ENCODE measurements around the gene MLKL.
"Not testable (repeated sequence)": the region's sequence is repeated elsewhere in the genome, so short reads cannot be mapped to it uniquely, and the experiment has no call there.

Gene MLKL

DNA sequence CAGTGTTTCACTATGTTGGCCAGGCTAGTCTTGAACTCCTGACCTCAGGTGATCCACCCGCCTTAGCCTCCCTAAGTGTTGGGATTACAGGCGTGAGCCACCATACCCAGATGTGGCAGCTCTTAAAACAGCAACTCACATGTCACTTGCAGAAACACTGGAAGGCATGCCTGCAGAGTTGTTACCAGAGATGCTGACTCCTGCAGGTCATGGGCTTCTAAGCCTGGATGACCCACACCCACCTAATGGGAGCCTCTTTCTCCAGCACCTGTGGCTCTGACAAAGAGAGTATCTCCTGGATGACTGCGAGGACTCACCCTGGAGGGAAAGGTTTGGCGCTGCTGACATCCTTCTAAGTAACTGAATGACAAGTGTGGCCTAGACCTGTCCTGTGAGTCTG lies 22.8 kb downstream of the MLKL start:
- no peak for DNase-seq (ENCODE audit: low read depth, low spot score)
- Histone ChIP-seq H3K9ac (ENCODE audit: insufficient read length, low read depth) (no peak overlapping the region), H3K9me3 (ENCODE audit: insufficient read depth, low read length) (no peaks in the 10 kb centered on the region), H3K36me3 (ENCODE audit: insufficient read depth, insufficient read length, low read length) (peaks cover 6% of the 10 kb centered on the region), H3K4me1 (ENCODE audit: insufficient read depth, insufficient read length) (peaks cover 2% of the 10 kb centered on the region), H3K4me3 (ENCODE audit: insufficient read length, low read depth) (no peak overlapping the region), H3K27me3 (ENCODE audit: insufficient read depth, insufficient read length) (no peaks in the 10 kb centered on the region)
- TF ChIP-seq SUZ12 (IDR thresholded peaks at IDR 0.05; ENCODE audit: extremely low read depth, insufficient read depth, insufficient read length) (no peak), YY1 (IDR thresholded peaks at IDR 0.05; ENCODE audit: insufficient read depth, insufficient read length) (no peak), ZNF274 (IDR thresholded peaks at IDR 0.05; ENCODE audit: low read depth, low read length) (no peak)

DNA sequence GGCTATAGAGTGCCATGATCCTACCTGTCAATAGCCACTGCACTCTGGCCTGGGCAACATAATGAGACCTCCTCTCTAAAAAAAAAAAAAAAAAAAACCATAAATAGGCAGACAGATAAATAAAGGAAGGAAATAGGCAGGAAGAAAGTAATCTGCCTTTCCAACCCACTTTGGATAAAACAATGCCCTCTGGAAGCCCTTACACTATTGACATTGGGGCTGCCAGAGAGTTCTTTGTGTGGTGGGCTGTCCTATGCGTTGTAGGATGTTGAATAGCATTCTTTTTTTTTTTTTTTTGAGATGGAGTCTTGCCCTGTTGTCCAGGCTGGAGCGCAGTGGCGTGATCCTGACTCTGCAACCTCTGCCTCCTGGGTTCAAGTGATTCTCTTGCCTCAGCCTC lies 26.8 kb downstream of the MLKL start:
- H3K36me3 ChIP-seq (ENCODE audit: insufficient read depth, insufficient read length, low read length) = peaks cover 11% of the 10 kb centered on the region
- TF ChIP-seq YY1 (IDR thresholded peaks at IDR 0.05; ENCODE audit: insufficient read depth, insufficient read length) (no peak), SUZ12 (IDR thresholded peaks at IDR 0.05; ENCODE audit: extremely low read depth, insufficient read depth, insufficient read length) (no peak), ZNF274 (IDR thresholded peaks at IDR 0.05; ENCODE audit: low read depth, low read length) (no peak)

GRCh38 chr16:74668877-74669276 lies 31.8 kb downstream of the MLKL start:
- not testable (repeated sequence) for H3K4me1 ChIP-seq (ENCODE audit: insufficient read depth, insufficient read length); H3K27me3 ChIP-seq (ENCODE audit: insufficient read depth, insufficient read length); DNase-seq (ENCODE audit: low read depth, low spot score); H3K4me3 ChIP-seq (ENCODE audit: insufficient read length, low read depth); H3K9ac ChIP-seq (ENCODE audit: insufficient read length, low read depth)
- peaks cover 27% of the 10 kb centered on the region for H3K36me3 ChIP-seq (ENCODE audit: insufficient read depth, insufficient read length, low read length)
- peaks cover 11% of the 10 kb centered on the region; the same call in 1 of the 2 replicates for H3K9me3 ChIP-seq (ENCODE audit: insufficient read depth, low read length)

More for the DNA sequence above, 26.8 kb downstream of the MLKL start:
- H3K4me1 ChIP-seq (ENCODE audit: insufficient read depth, insufficient read length) = no peaks in the 10 kb centered on the region
- no peak overlapping the region for H3K4me3 ChIP-seq (ENCODE audit: insufficient read length, low read depth)
- H3K9me3 ChIP-seq (ENCODE audit: insufficient read depth, low read length) = no peaks in the 10 kb centered on the region; the same call in 1 of the 2 replicates
- no peaks in the 10 kb centered on the region for H3K27me3 ChIP-seq (ENCODE audit: insufficient read depth, insufficient read length)
- H3K9ac ChIP-seq (ENCODE audit: insufficient read length, low read depth) = no peak overlapping the region
- no peak for DNase-seq (ENCODE audit: low read depth, low spot score)

DNA sequence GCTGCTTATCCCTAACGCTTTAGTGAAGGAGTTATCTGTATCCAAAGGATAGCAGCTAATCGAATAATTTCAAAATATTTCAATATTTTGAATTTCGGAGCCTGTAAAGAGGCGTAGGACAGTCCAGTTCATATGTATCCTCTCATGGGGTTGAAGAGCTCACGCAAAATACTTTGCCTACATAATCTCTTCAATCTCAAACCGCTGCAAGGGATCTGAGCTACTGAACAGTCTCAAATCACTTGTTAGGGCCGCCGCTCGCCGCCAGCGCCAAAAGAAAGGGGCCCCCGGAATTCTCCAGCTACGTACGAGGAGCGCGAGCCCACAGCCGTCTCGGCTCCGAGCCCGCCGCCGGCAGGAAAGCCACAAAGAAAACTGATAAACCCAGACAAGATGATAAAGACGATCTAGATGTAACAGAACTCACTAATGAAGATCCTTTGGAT lies 33.4 kb downstream of the MLKL start:
- H3K4me1 ChIP-seq (ENCODE audit: insufficient read depth, insufficient read length) = peaks cover 5% of the 10 kb centered on the region
- peaks cover 39% of the 10 kb centered on the region for H3K36me3 ChIP-seq (ENCODE audit: insufficient read depth, insufficient read length, low read length)
- peak overlapping the region; percentile 37 for H3K4me3 ChIP-seq (ENCODE audit: insufficient read length, low read depth)
- peaks cover 11% of the 10 kb centered on the region; the same call in 1 of the 2 replicates for H3K9me3 ChIP-seq (ENCODE audit: insufficient read depth, low read length)
- DNase-seq (ENCODE audit: low read depth, low spot score) = no peak
- peak overlapping the region; percentile 37 for H3K9ac ChIP-seq (ENCODE audit: insufficient read length, low read depth)
- TF ChIP-seq SUZ12 (IDR thresholded peaks at IDR 0.05; ENCODE audit: extremely low read depth, insufficient read depth, insufficient read length) (no peak), YY1 (IDR thresholded peaks at IDR 0.05; ENCODE audit: insufficient read depth, insufficient read length) (no peak), ZNF274 (IDR thresholded peaks at IDR 0.05; ENCODE audit: low read depth, low read length) (no peak)
- no peaks in the 10 kb centered on the region for H3K27me3 ChIP-seq (ENCODE audit: insufficient read depth, insufficient read length)

GRCh38 chr16:74666425-74667254 lies 34.0 kb downstream of the MLKL start, which contains the start of gene RFWD3:
Gene RFWD3, minus strand, starts transcription at chr16:74666877. Its CDS starts 5,428 bp downstream, at chr16:74661449.
- peak within 1 kb of the TSS; percentile 98 for H3K4me3 ChIP-seq (ENCODE audit: insufficient read length, low read depth)
- peak within 1 kb of the TSS; percentile 96 for H3K9ac ChIP-seq (ENCODE audit: insufficient read length, low read depth)
- peaks cover 11% of the 10 kb centered on the region; the same call in 1 of the 2 replicates for H3K9me3 ChIP-seq (ENCODE audit: insufficient read depth, low read length)
- peaks cover 5% of the 10 kb centered on the region for H3K4me1 ChIP-seq (ENCODE audit: insufficient read depth, insufficient read length)
- H3K36me3 ChIP-seq (ENCODE audit: insufficient read depth, insufficient read length, low read length) = peaks cover 42% of the 10 kb centered on the region
- no peaks in the 10 kb centered on the region for H3K27me3 ChIP-seq (ENCODE audit: insufficient read depth, insufficient read length)
- peak; percentile 98 for DNase-seq (ENCODE audit: low read depth, low spot score)
- TF ChIP-seq ZNF274 (IDR thresholded peaks at IDR 0.05; ENCODE audit: low read depth, low read length) (no peak), SUZ12 (IDR thresholded peaks at IDR 0.05; ENCODE audit: extremely low read depth, insufficient read depth, insufficient read length) (no peak), YY1 (IDR thresholded peaks at IDR 0.05; ENCODE audit: insufficient read depth, insufficient read length) (no peak)

- H3K4me1 ChIP-seq (ENCODE audit: insufficient read depth, insufficient read length) = peaks cover 5% of the 10 kb centered on the region
- no peak for DNase-seq (ENCODE audit: low read depth, low spot score)
- no peak for TF ChIP-seq YY1 (IDR thresholded peaks at IDR 0.05; ENCODE audit: insufficient read depth, insufficient read length)
- no peak for TF ChIP-seq SUZ12 (IDR thresholded peaks at IDR 0.05; ENCODE audit: extremely low read depth, insufficient read depth, insufficient read length)
- TF ChIP-seq ZNF274 (IDR thresholded peaks at IDR 0.05; ENCODE audit: low read depth, low read length) = no peak
- H3K36me3 ChIP-seq (ENCODE audit: insufficient read depth, insufficient read length, low read length) = peaks cover 49% of the 10 kb centered on the region
- H3K9ac ChIP-seq (ENCODE audit: insufficient read length, low read depth) = peak overlapping the region; percentile 96
- peak overlapping the region; percentile 98 for H3K4me3 ChIP-seq (ENCODE audit: insufficient read length, low read depth)
- H3K9me3 ChIP-seq (ENCODE audit: insufficient read depth, low read length) = peaks cover 11% of the 10 kb centered on the region; the same call in 1 of the 2 replicates
- H3K27me3 ChIP-seq (ENCODE audit: insufficient read depth, insufficient read length) = no peaks in the 10 kb centered on the region
These were observed 34.6 kb downstream of the MLKL start for GRCh38 chr16:74666010-74666421.

- DNase-seq (ENCODE audit: low read depth, low spot score) = no peak
- TF ChIP-seq ZNF274 (IDR thresholded peaks at IDR 0.05; ENCODE audit: low read depth, low read length) (no peak), YY1 (IDR thresholded peaks at IDR 0.05; ENCODE audit: insufficient read depth, insufficient read length) (no peak), SUZ12 (IDR thresholded peaks at IDR 0.05; ENCODE audit: extremely low read depth, insufficient read depth, insufficient read length) (no peak)
- Histone ChIP-seq H3K9ac (ENCODE audit: insufficient read length, low read depth) (no peak overlapping the region), H3K4me1 (ENCODE audit: insufficient read depth, insufficient read length) (peaks cover 9% of the 10 kb centered on the region), H3K9me3 (ENCODE audit: insufficient read depth, low read length) (no peaks in the 10 kb centered on the region), H3K4me3 (ENCODE audit: insufficient read length, low read depth) (no peak overlapping the region), H3K27me3 (ENCODE audit: insufficient read depth, insufficient read length) (no peaks in the 10 kb centered on the region), H3K36me3 (ENCODE audit: insufficient read depth, insufficient read length, low read length) (peaks cover 96% of the 10 kb centered on the region)
These were observed 39.6 kb downstream of the MLKL start for GRCh38 chr16:74661064-74661463.
